ENCODE results near the gene VPS37C.

DNA sequence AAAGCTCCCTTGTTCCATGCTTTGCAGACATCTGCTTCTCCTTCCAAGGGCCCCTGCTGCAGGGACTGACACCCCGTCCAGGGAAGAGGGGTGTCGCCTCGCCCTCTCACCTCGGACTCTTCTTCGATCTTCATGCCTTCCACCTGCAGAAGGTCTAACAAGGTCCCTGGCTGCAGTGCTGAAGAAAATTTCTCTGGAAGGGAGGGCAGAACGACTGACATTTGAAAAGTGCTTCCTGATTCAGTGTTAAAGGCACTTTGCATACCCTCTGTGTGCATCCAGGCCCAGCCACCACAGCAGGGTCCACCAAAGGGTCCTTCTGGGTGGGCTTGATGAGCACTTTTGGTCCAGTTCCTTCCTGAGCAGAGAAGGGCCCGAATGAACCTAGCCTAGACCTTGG lies 28.1 kb downstream of the VPS37C start:
- TF ChIP-seq POLR2A (IDR thresholded peaks at IDR 0.05) (no peak), CTCF (IDR thresholded peaks at IDR 0.05) (no peak)

All from esophagus squamous epithelium (tissue), 4 donors.